Stomach (tissue), 4 donors: ENCODE data around the gene CCNJL.

Experiments
- EP300 ChIP-seq: sonication (generic); formaldehyde crosslinking; IDR thresholded peaks from one replicate; pipeline ENCODE4 v1.6.1; 2017; ENCODE audit warnings: antibody characterized with exemption
- POLR2AphosphoS5 ChIP-seq, 3 donors: sonication (generic); formaldehyde crosslinking; IDR thresholded peaks; one replicate each; pipeline ENCODE4 v1.6.1; 2016; ENCODE audit warnings: antibody characterized with exemption in 3 of 3
- TF ChIP-seq, protein P1 (sequence below), 7 experiments: fragments of 450-650 bp in 4 of 7; fragments of 200-600 bp in 3 of 7; sonication (generic) in 3 of 7; IDR thresholded peaks; one replicate each; pipeline ENCODE4 v1.5.1; 2016 to 2019; ENCODE audit warnings: antibody characterized with exemption in 7 of 7, control low read depth in 2 of 7, mild to moderate bottlenecking in 1 of 7

DNA sequence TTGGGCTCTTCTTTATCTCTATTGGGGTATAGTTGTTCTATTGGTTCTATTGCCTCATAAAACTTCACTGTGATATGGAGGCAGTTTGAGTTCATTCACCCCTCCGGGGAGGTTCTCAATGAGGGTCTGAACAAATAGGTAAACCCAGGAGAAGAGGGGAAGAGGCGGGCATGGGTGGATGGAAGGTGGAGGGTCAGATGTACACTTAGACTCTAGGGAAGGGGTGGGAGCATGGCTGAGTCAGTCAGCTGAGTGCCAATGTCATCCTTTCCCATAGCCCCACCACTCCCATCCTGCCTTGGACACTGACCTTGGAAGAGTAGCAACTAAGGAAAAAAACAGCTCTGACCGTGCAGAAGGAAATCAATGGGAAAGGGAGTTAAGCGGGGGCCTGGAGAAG, 93.0 kb downstream of the CCNJL start:
- TF ChIP-seq, protein P1, sequence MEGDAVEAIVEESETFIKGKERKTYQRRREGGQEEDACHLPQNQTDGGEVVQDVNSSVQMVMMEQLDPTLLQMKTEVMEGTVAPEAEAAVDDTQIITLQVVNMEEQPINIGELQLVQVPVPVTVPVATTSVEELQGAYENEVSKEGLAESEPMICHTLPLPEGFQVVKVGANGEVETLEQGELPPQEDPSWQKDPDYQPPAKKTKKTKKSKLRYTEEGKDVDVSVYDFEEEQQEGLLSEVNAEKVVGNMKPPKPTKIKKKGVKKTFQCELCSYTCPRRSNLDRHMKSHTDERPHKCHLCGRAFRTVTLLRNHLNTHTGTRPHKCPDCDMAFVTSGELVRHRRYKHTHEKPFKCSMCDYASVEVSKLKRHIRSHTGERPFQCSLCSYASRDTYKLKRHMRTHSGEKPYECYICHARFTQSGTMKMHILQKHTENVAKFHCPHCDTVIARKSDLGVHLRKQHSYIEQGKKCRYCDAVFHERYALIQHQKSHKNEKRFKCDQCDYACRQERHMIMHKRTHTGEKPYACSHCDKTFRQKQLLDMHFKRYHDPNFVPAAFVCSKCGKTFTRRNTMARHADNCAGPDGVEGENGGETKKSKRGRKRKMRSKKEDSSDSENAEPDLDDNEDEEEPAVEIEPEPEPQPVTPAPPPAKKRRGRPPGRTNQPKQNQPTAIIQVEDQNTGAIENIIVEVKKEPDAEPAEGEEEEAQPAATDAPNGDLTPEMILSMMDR (IDR thresholded peaks at IDR 0.05) = no peak
- TF ChIP-seq EP300 = no peak
- no peak for TF ChIP-seq POLR2AphosphoS5 (IDR thresholded peaks at IDR 0.05)
